GM12878 (cell line): ENCODE measurements around the gene GPC5. TPM values are rescaled to one million over a fixed set of nuclear protein-coding genes. Genes with fewer than 3 reads are reported as not detected.
"Not testable (repeated sequence)": the region's sequence is repeated elsewhere in the genome, so short reads cannot be mapped to it uniquely, and the experiment has no call there.

ENCODE experiments used
- ATAC-seq: fragments of 200-7000 bp; cut with Tn5 transposase; 3 replicates; pipeline ENCODE4 v1.9.1; 2020; ENCODE audit warnings: mild to moderate bottlenecking, moderate library complexity
- BruUV-seq: library from RNA; stranded (reverse); fragments of 400-500 nt; replicated peaks from 2 replicates; lab custom pipeline; 2021; lab: Mats Ljungman, UMichigan
- CTCF ChIA-PET: fragments of 300-600 bp; sonication (Branson Sonifier 250); formaldehyde crosslinking; extraction: SDS; loops from one replicate; lab custom pipeline; 2021; ENCODE audit warnings: inconsistent platforms; lab: Yijun Ruan, JAX
- POLR2A ChIA-PET: fragments of 350-600 bp; formaldehyde crosslinking; extraction: SDS; loops from one replicate; lab custom pipeline; 2021; ENCODE audit warnings: inconsistent platforms; lab: Charles Lee
- RAD21 ChIA-PET: fragments of 300-600 bp; sonication (Branson Sonifier 250); formaldehyde crosslinking; loops from one replicate; lab custom pipeline; 2023; ENCODE audit warnings: antibody characterized with exemption; ENCODE audit not compliant: unreplicated experiment; lab: Charles Lee
- SMC1A ChIA-PET: fragments of 300-600 bp; sonication (Branson Sonifier 250); formaldehyde crosslinking; loops from one replicate; lab custom pipeline; 2023; ENCODE audit not compliant: unreplicated experiment, uncharacterized antibody; lab: Charles Lee
- DNase-seq: peaks from one replicate; pipeline ENCODE4 v3.0.0-alpha.2; 2011; ENCODE audit warnings: low read depth, low spot score
- FAIRE-seq: peaks from 3 replicates; lab custom pipeline; 2011; peaks lifted over from hg19 to GRCh38; lab: Jason Lieb, UNC
- H2AFZ ChIP-seq: 2 replicates; pipeline ENCODE4 v1.6.0; 2011; ENCODE audit warnings: low read depth, low read length, control low read depth; ENCODE audit not compliant: control insufficient read depth
- H3K27ac ChIP-seq: 2 replicates; pipeline ENCODE4 v1.5.1; 2011; ENCODE audit warnings: control low read depth; ENCODE audit not compliant: control insufficient read depth, insufficient read depth
- H3K27me3 ChIP-seq, 2 experiments: replicated peaks in 1 of 2; 2 replicates each; pipeline versions ENCODE4 v1.6.0 to v1.6.1; 2011; ENCODE audit warnings: low read length in 1 of 2; ENCODE audit not compliant: control insufficient read depth in 2 of 2, insufficient read depth in 2 of 2
- H3K36me3 ChIP-seq, 2 experiments: 2 replicates each; pipeline ENCODE4 v1.5.1; 2011; ENCODE audit warnings: low read length in 1 of 2; ENCODE audit not compliant: control insufficient read depth in 2 of 2, insufficient read depth in 2 of 2
- H3K4me1 ChIP-seq: 2 replicates; pipeline ENCODE4 v1.6.1; 2011; ENCODE audit warnings: mild to moderate bottlenecking, low read length, moderate library complexity, mixed read lengths; ENCODE audit not compliant: control insufficient read depth, insufficient read depth
- H3K4me2 ChIP-seq: 2 replicates; pipeline ENCODE4 v1.6.0; 2011; ENCODE audit warnings: control low read depth; ENCODE audit not compliant: control insufficient read depth, insufficient read depth
- H3K4me3 ChIP-seq: fragments of 200-600 bp; sonication (generic); 2 replicates; pipeline ENCODE4 v1.5.1; 2016
- H3K79me2 ChIP-seq: 2 replicates; pipeline ENCODE4 v1.6.0; 2011; ENCODE audit warnings: low read length; ENCODE audit not compliant: control insufficient read depth, insufficient read depth
- H3K9ac ChIP-seq: 2 replicates; pipeline ENCODE4 v1.8.0; 2011; ENCODE audit warnings: low read length, control low read depth, mixed read lengths; ENCODE audit not compliant: control insufficient read depth, insufficient read depth
- H3K9me3 ChIP-seq: replicated peaks from 3 replicates; pipeline ENCODE4 v1.5.1; 2011; ENCODE audit warnings: mild to moderate bottlenecking, low read length; ENCODE audit not compliant: control insufficient read depth, insufficient read depth
- H4K20me1 ChIP-seq: 2 replicates; pipeline ENCODE4 v1.6.0; 2011; ENCODE audit not compliant: control insufficient read depth, insufficient read depth
- HCFC1 ChIP-seq: fragments of 150-350 bp; IDR thresholded peaks from 2 replicates; pipeline ENCODE4 v1.6.1; 2014; ENCODE audit warnings: low read length
- HDGF ChIP-seq: fragments of 450-650 bp; IDR thresholded peaks from 2 replicates; pipeline ENCODE4 v1.6.1; 2016; ENCODE audit warnings: antibody characterized with exemption
- KAT2A ChIP-seq: conservative IDR thresholded peaks from 2 replicates; pipeline ENCODE4 v1.6.1; 2011; ENCODE audit warnings: low read depth, low read length; ENCODE audit not compliant: control insufficient read depth
- WGBS: methylation state at CpG from one replicate; pipeline ENCODE4 v1.1.6; 2016; ENCODE audit warnings: low lambda C conversion rate; ENCODE audit not compliant: insufficient replicate concordance, insufficient coverage; ENCODE audit errors: missing lambda C conversion rate; 5-methylcytosine and 5-hydroxymethylcytosine counted together
- in situ Hi-C: fragments of 300-500 bp; cut with MboI; formaldehyde crosslinking; loops from 9 replicates; pipeline ENCODE4 v1.14.3; 2018; ENCODE audit warnings: mixed read lengths
- intact Hi-C: fragments of 100-400 bp; cut with micrococcal nuclease; formaldehyde crosslinking; loops from one replicate; pipeline ENCODE4 v1.14.2; 2022; ENCODE audit not compliant: unreplicated experiment
- polyA plus RNA-seq, 11 experiments: library from polyadenylated mRNA; depleted of rRNA in 4 of 11; unstranded in 6 of 11; stranded (reverse) in 5 of 11; fragments of >200 nt; fragmentation: Nextera tagmentation in 4 of 11; fragmentation: Illumina TruSeq in 1 of 11; extraction: Ambion mirVana in 4 of 11; extraction: Trizol in 1 of 11; gene quantifications; 1 replicate in 1 of 11; 2 replicates in 10 of 11; pipeline versions ENCODE4 v1.2.1 to v1.2.3, GENCODE V29; 2011 to 2016; ENCODE audit warnings: inconsistent platforms in 2 of 11, missing spikeins in 2 of 11, low read depth in 1 of 11
- total RNA-seq, 4 experiments: library from RNA; depleted of rRNA in 3 of 4; stranded (reverse); fragments of >200 nt in 3 of 4; fragmentation: Illumina TruSeq in 1 of 4; extraction: Trizol in 1 of 4; gene quantifications; 2 replicates each; pipeline versions ENCODE4 v1.2.1 to v1.2.3, GENCODE V29; 2013 to 2021

GPC5 gene
- total and polyA plus RNA-seq, 10 of the 15 experiments (the other 5 are each of a cell fraction or from before 2014, with no cell fraction given): 0.05 to 0.87 (median 0.44) TPM; not detected in 1

DNA sequence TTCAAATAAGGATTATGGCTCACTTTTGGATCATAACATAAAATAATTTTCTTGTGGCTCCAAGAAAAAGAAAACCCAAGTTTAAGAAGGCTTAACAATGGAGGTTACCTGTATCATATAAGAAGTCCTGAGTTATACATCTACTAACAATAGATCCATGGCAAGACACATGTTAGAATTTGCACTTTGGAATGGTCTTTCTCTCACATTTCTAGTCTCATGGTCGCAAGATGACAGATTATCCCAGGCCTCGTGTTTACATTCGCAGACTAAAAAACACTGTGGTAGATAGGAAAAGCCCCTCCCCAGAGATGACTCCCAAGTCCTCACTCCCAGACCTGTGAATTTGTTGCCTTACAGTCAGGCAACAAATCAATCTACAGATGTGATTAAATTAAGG lies 1082.0 kb downstream of the GPC5 start:
- ChIA-PET RAD21 (no interaction called here), CTCF (no interaction called here), SMC1A (no interaction called here), POLR2A (no interaction called here)
- Histone ChIP-seq H3K9me3 (no peaks in the 10 kb centered on the region), H3K27ac (no peak overlapping the region), H3K79me2 (no peaks in the 10 kb centered on the region), H3K9ac (no peak overlapping the region), H2AFZ (no peak overlapping the region), H3K4me3 (no peak overlapping the region), H4K20me1 (no peaks in the 10 kb centered on the region), H3K27me3 (no peaks in the 10 kb centered on the region), H3K36me3 (no peaks in the 10 kb centered on the region), H3K4me2 (no peak overlapping the region), H3K4me1 (no peaks in the 10 kb centered on the region)
- FAIRE-seq (no peak), DNase-seq (no peak), ATAC-seq (no peak)
- in situ Hi-C loops (no loop called here), intact Hi-C loops (no loop called here)
- BruUV-seq: no TSS peak
- 53% methylated on average over 3 of the region's 3 CpGs for WGBS
- TF ChIP-seq HDGF (no peak), KAT2A (no peak), HCFC1 (no peak)

DNA sequence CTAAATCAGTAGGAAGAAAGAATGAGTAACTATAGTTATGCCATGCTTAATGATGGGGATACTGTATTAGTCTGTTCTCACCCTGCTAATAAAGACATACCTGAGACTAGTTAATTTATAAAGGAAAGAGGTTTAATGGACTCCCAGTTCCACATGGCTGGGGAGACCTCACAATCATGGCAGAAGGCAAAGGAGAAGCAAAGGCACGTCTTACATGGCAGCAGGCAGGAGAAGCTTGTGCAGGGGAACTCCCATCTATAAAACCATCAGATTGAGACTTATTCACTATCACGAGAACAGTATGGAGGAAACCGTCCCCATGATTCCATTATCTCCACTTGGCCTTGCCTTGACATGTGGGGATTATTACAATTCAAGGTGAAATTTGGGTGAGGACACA lies 1084.4 kb downstream of the GPC5 start:
- H3K9me3 ChIP-seq, H3K4me1 ChIP-seq, SMC1A ChIA-PET, H3K36me3 ChIP-seq, H3K79me2 ChIP-seq, in situ Hi-C loops, intact Hi-C loops, DNase-seq, H3K27me3 ChIP-seq, H3K27ac ChIP-seq, RAD21 ChIA-PET, FAIRE-seq, BruUV-seq, H2AFZ ChIP-seq, H3K9ac ChIP-seq, H3K4me2 ChIP-seq, H3K4me3 ChIP-seq, CTCF ChIA-PET, ATAC-seq, POLR2A ChIA-PET, H4K20me1 ChIP-seq: not testable (repeated sequence)
- 0% methylated on average over 3 of the region's 3 CpGs for WGBS
